ENCODE measurements around the gene EPS15. TPM values are rescaled to one million over a fixed set of nuclear protein-coding genes. Genes with fewer than 3 reads are reported as not detected.
A peak's percentile ranks its signal among the peaks of the same experiment; 100 is the strongest.

The EPS15 gene
- total RNA-seq, 1 donor from 2014 or later: 42.0 TPM

GRCh38 chr1:51523931-51524330 is 4.9 kb upstream of the EPS15 start:
- H3K4me1 Mint-ChIP-seq: no peaks in the 10 kb centered on the region
- no peak overlapping the region for H2AFZ ChIP-seq (replicated peaks)
- H3K9me3 Mint-ChIP-seq: no peaks in the 10 kb centered on the region
- no peak overlapping the region for H3K9ac ChIP-seq
- H3K27ac ChIP-seq: no peak overlapping the region
- H3K4me2 ChIP-seq: no peak overlapping the region
- H3K36me3 ChIP-seq: no peaks in the 10 kb centered on the region
- H3K4me3 ChIP-seq: no peak overlapping the region
- H3F3A ChIP-seq (ENCODE audit: low read depth): peaks cover 1% of the 10 kb centered on the region
- TF ChIP-seq EZH2 (IDR thresholded peaks at IDR 0.05) (no peak), EZH2phosphoT487 (IDR thresholded peaks at IDR 0.05) (no peak)
- TF ChIP-seq, protein P1, sequence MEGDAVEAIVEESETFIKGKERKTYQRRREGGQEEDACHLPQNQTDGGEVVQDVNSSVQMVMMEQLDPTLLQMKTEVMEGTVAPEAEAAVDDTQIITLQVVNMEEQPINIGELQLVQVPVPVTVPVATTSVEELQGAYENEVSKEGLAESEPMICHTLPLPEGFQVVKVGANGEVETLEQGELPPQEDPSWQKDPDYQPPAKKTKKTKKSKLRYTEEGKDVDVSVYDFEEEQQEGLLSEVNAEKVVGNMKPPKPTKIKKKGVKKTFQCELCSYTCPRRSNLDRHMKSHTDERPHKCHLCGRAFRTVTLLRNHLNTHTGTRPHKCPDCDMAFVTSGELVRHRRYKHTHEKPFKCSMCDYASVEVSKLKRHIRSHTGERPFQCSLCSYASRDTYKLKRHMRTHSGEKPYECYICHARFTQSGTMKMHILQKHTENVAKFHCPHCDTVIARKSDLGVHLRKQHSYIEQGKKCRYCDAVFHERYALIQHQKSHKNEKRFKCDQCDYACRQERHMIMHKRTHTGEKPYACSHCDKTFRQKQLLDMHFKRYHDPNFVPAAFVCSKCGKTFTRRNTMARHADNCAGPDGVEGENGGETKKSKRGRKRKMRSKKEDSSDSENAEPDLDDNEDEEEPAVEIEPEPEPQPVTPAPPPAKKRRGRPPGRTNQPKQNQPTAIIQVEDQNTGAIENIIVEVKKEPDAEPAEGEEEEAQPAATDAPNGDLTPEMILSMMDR (IDR thresholded peaks at IDR 0.05): no peak
- no peaks in the 10 kb centered on the region for H4K20me1 ChIP-seq (ENCODE audit: low read depth)
- no peaks in the 10 kb centered on the region for H3K27me3 ChIP-seq
- H3K27me3 Mint-ChIP-seq (ENCODE audit: insufficient read depth, low read depth): no peaks in the 10 kb centered on the region
- H3K4me1 ChIP-seq: no peaks in the 10 kb centered on the region
- no peaks in the 10 kb centered on the region for H3K9me3 ChIP-seq (ENCODE audit: low read depth)
- no peak overlapping the region for H3K4me3 Mint-ChIP-seq
- no peak overlapping the region for H3K27ac Mint-ChIP-seq
- no peaks in the 10 kb centered on the region for H3K79me2 ChIP-seq (ENCODE audit: low read depth)
- H3K36me3 Mint-ChIP-seq: no peaks in the 10 kb centered on the region
- DNase-seq (ENCODE audit: low spot score): no peak

GRCh38 chr1:51520700-51521248 is 1.7 kb upstream of the EPS15 start:
- Mint-ChIP-seq H3K27me3 (ENCODE audit: insufficient read depth, low read depth) (peaks cover 2% of the 10 kb centered on the region), H3K27ac (no peak overlapping the region), H3K36me3 (no peaks in the 10 kb centered on the region), H3K9me3 (no peaks in the 10 kb centered on the region), H3K4me1 (peaks cover 13% of the 10 kb centered on the region), H3K4me3 (no peak overlapping the region)
- no peak for DNase-seq (ENCODE audit: low spot score)
- Histone ChIP-seq H3K36me3 (no peaks in the 10 kb centered on the region), H2AFZ (replicated peaks) (no peak overlapping the region), H3K9ac (no peak overlapping the region), H4K20me1 (ENCODE audit: low read depth) (peaks cover 17% of the 10 kb centered on the region), H3K4me2 (no peak overlapping the region), H3K4me3 (no peak overlapping the region), H3K4me1 (peaks cover 11% of the 10 kb centered on the region), H3K27ac (no peak overlapping the region), H3K79me2 (ENCODE audit: low read depth) (peaks cover 26% of the 10 kb centered on the region), H3F3A (ENCODE audit: low read depth) (peaks cover 21% of the 10 kb centered on the region), H3K9me3 (ENCODE audit: low read depth) (no peaks in the 10 kb centered on the region), H3K27me3 (no peaks in the 10 kb centered on the region)
- TF ChIP-seq EZH2phosphoT487 (IDR thresholded peaks at IDR 0.05) (no peak), EZH2 (IDR thresholded peaks at IDR 0.05) (no peak)
- TF ChIP-seq, protein P1 (IDR thresholded peaks at IDR 0.05): no peak

- no peak overlapping the region for H3K4me2 ChIP-seq
- H3F3A ChIP-seq (ENCODE audit: low read depth): peaks cover 21% of the 10 kb centered on the region
- peaks cover 2% of the 10 kb centered on the region for H3K27me3 Mint-ChIP-seq (ENCODE audit: insufficient read depth, low read depth)
- H3K27ac ChIP-seq: no peak overlapping the region
- no peak overlapping the region for H3K27ac Mint-ChIP-seq
- peaks cover 11% of the 10 kb centered on the region for H3K4me1 ChIP-seq
- no peaks in the 10 kb centered on the region for H3K9me3 ChIP-seq (ENCODE audit: low read depth)
- peaks cover 13% of the 10 kb centered on the region for H3K4me1 Mint-ChIP-seq
- peaks cover 33% of the 10 kb centered on the region for H3K79me2 ChIP-seq (ENCODE audit: low read depth)
- H3K4me3 ChIP-seq: no peak overlapping the region
- DNase-seq (ENCODE audit: low spot score): no peak
- no peak overlapping the region for H3K9ac ChIP-seq
- peak overlapping the region; percentile 73 for H3K4me3 Mint-ChIP-seq
- no peaks in the 10 kb centered on the region for H3K27me3 ChIP-seq
- H3K36me3 Mint-ChIP-seq: no peaks in the 10 kb centered on the region
- no peak for TF ChIP-seq EZH2phosphoT487 (IDR thresholded peaks at IDR 0.05)
- TF ChIP-seq, protein P1 (IDR thresholded peaks at IDR 0.05): no peak
- no peak for TF ChIP-seq EZH2 (IDR thresholded peaks at IDR 0.05)
- H3K36me3 ChIP-seq: no peaks in the 10 kb centered on the region
- H2AFZ ChIP-seq (replicated peaks): no peak overlapping the region
- peaks cover 17% of the 10 kb centered on the region for H4K20me1 ChIP-seq (ENCODE audit: low read depth)
- no peaks in the 10 kb centered on the region for H3K9me3 Mint-ChIP-seq
Observed at GRCh38 chr1:51519865-51520699, 1.0 kb upstream of the EPS15 start.

Measured in neural progenitor cell (in vitro differentiated cells).